HUES6 (cell line): Measurements from ENCODE around the gene FGF21.

Experiments
- H3K27ac ChIP-seq: 2 replicates; pipeline ENCODE4 v1.7.0; 2013; ENCODE audit warnings: low read depth, mild to moderate bottlenecking, low read length, inconsistent platforms
- H3K27me3 ChIP-seq: 2 replicates; pipeline ENCODE4 v1.6.1; 2013; ENCODE audit warnings: low read length; ENCODE audit not compliant: control insufficient read depth, insufficient read depth
- H3K36me3 ChIP-seq: 2 replicates; pipeline ENCODE4 v1.6.1; 2013; ENCODE audit warnings: low read length; ENCODE audit not compliant: control insufficient read depth, insufficient read depth
- H3K4me1 ChIP-seq: 2 replicates; pipeline ENCODE4 v1.6.1; 2013; ENCODE audit warnings: low read length; ENCODE audit not compliant: control insufficient read depth, insufficient read depth
- H3K4me3 ChIP-seq: 2 replicates; pipeline ENCODE4 v1.5.1; 2013; ENCODE audit warnings: low read depth, low read length
- H3K9ac ChIP-seq: one replicate; pipeline ENCODE4 v1.6.1; 2013; ENCODE audit warnings: mild to moderate bottlenecking, low read length
- H3K9me3 ChIP-seq: 2 replicates; pipeline ENCODE4 v1.6.1; 2013; ENCODE audit warnings: low read depth, low read length; ENCODE audit not compliant: control insufficient read depth, insufficient read depth

Gene FGF21

GRCh38 chr19:48797103-48797502 lies 41.8 kb downstream of the FGF21 start:
- Histone ChIP-seq H3K27me3 (no peaks in the 10 kb centered on the region), H3K27ac (no peak overlapping the region), H3K36me3 (no peaks in the 10 kb centered on the region), H3K9ac (no peak overlapping the region), H3K4me1 (peaks cover 9% of the 10 kb centered on the region), H3K4me3 (no peak overlapping the region), H3K9me3 (no peaks in the 10 kb centered on the region)

GRCh38 chr19:48798937-48799336 lies 43.6 kb downstream of the FGF21 start:
- no peaks in the 10 kb centered on the region for H3K27me3 ChIP-seq
- no peak overlapping the region for H3K4me3 ChIP-seq
- no peak overlapping the region; the same call in 1 of the 2 replicates for H3K27ac ChIP-seq
- no peaks in the 10 kb centered on the region for H3K36me3 ChIP-seq
- peak overlapping the region; percentile 53 for H3K9ac ChIP-seq
- H3K4me1 ChIP-seq = peaks cover 9% of the 10 kb centered on the region
- no peaks in the 10 kb centered on the region for H3K9me3 ChIP-seq

GRCh38 chr19:48799358-48800300 lies 44.3 kb downstream of the FGF21 start:
- Histone ChIP-seq H3K27me3 (no peaks in the 10 kb centered on the region), H3K27ac (no peak overlapping the region; the same call in 1 of the 2 replicates), H3K36me3 (no peaks in the 10 kb centered on the region), H3K4me3 (no peak overlapping the region), H3K9me3 (no peaks in the 10 kb centered on the region), H3K4me1 (peaks cover 9% of the 10 kb centered on the region), H3K9ac (peak overlapping the region; percentile 53)

GRCh38 chr19:48802623-48803022 lies 47.3 kb downstream of the FGF21 start:
- no peak overlapping the region for H3K27ac ChIP-seq

GRCh38 chr19:48804496-48804895 lies 49.2 kb downstream of the FGF21 start:
- Histone ChIP-seq H3K27ac (no peak overlapping the region), H3K9me3 (no peaks in the 10 kb centered on the region), H3K4me1 (peaks cover 21% of the 10 kb centered on the region), H3K36me3 (no peaks in the 10 kb centered on the region), H3K27me3 (peaks cover 4% of the 10 kb centered on the region; the same call in 1 of the 2 replicates), H3K4me3 (no peak overlapping the region), H3K9ac (no peak overlapping the region)

More at GRCh38 chr19:48802623-48803022, 47.3 kb downstream of the FGF21 start:
- Histone ChIP-seq H3K4me3 (no peak overlapping the region), H3K9me3 (no peaks in the 10 kb centered on the region), H3K9ac (no peak overlapping the region), H3K4me1 (peaks cover 24% of the 10 kb centered on the region), H3K27me3 (no peaks in the 10 kb centered on the region), H3K36me3 (no peaks in the 10 kb centered on the region)

GRCh38 chr19:48805452-48805851 lies 50.1 kb downstream of the FGF21 start:
- Histone ChIP-seq H3K4me1 (peaks cover 24% of the 10 kb centered on the region), H3K36me3 (no peaks in the 10 kb centered on the region), H3K4me3 (no peak overlapping the region), H3K27me3 (peaks cover 11% of the 10 kb centered on the region), H3K27ac (no peak overlapping the region), H3K9me3 (no peaks in the 10 kb centered on the region), H3K9ac (no peak overlapping the region)

GRCh38 chr19:48806518-48806817 lies 51.1 kb downstream of the FGF21 start:
- Histone ChIP-seq H3K27me3 (peaks cover 11% of the 10 kb centered on the region), H3K27ac (no peak overlapping the region), H3K4me3 (no peak overlapping the region), H3K36me3 (no peaks in the 10 kb centered on the region), H3K4me1 (peaks cover 24% of the 10 kb centered on the region), H3K9ac (no peak overlapping the region), H3K9me3 (no peaks in the 10 kb centered on the region)

- Histone ChIP-seq H3K27me3 (peaks cover 11% of the 10 kb centered on the region), H3K36me3 (no peaks in the 10 kb centered on the region), H3K4me3 (peak overlapping the region; percentile 12; the same call in 1 of the 2 replicates), H3K9ac (peak overlapping the region; percentile 1), H3K9me3 (no peaks in the 10 kb centered on the region), H3K4me1 (peaks cover 24% of the 10 kb centered on the region), H3K27ac (no peak overlapping the region)
Measured at GRCh38 chr19:48806818-48807589, 51.7 kb downstream of the FGF21 start.

GRCh38 chr19:48807590-48808308 lies 52.4 kb downstream of the FGF21 start:
- peaks cover 11% of the 10 kb centered on the region for H3K27me3 ChIP-seq
- H3K27ac ChIP-seq = no peak overlapping the region
- no peak overlapping the region for H3K4me3 ChIP-seq
- H3K36me3 ChIP-seq = no peaks in the 10 kb centered on the region
- H3K4me1 ChIP-seq = peaks cover 25% of the 10 kb centered on the region
- H3K9me3 ChIP-seq = no peaks in the 10 kb centered on the region
- H3K9ac ChIP-seq = no peak overlapping the region
